GM21529 (cell line): ENCODE data around the gene ABCC6.
"Not testable (repeated sequence)": the region's sequence is repeated elsewhere in the genome, so short reads cannot be mapped to it uniquely, and the experiment has no call there.

Source experiments
- ATAC-seq: cut with Tn5 transposase; IDR thresholded peaks from one replicate; pipeline ENCODE4 v1.9.1; 2021; ENCODE audit not compliant: unreplicated experiment

ABCC6 gene

GRCh38 chr16:16222850-16223661 is at the start of gene ABCC6:
TSS of gene ABCC6 (minus strand) at chr16:16223494. CDS start at chr16:16223434, 60 bp downstream.
- ATAC-seq, result not testable (repeated sequence)

- ATAC-seq, result not testable (repeated sequence)
Measured at GRCh38 chr16:16272573-16273221, 49.4 kb upstream of the ABCC6 start.

- not testable (repeated sequence) for ATAC-seq
Measured at GRCh38 chr16:16271658-16272057, 48.4 kb upstream of the ABCC6 start.

GRCh38 chr16:16268185-16268808 is 45.0 kb upstream of the ABCC6 start:
- not testable (repeated sequence) for ATAC-seq

- not testable (repeated sequence) for ATAC-seq
Measured at GRCh38 chr16:16267708-16268107, 44.4 kb upstream of the ABCC6 start.

- ATAC-seq, result not testable (repeated sequence)
Measured at GRCh38 chr16:16265044-16265443, 41.8 kb upstream of the ABCC6 start.

- ATAC-seq, result not testable (repeated sequence)
Measured at GRCh38 chr16:16263947-16264346, 40.7 kb upstream of the ABCC6 start.

GRCh38 chr16:16262954-16263555 is 39.8 kb upstream of the ABCC6 start:
- ATAC-seq, result not testable (repeated sequence)

GRCh38 chr16:16259971-16260370 is 36.7 kb upstream of the ABCC6 start:
- ATAC-seq, result not testable (repeated sequence)

- not testable (repeated sequence) for ATAC-seq
Measured at GRCh38 chr16:16258822-16259221, 35.5 kb upstream of the ABCC6 start.

GRCh38 chr16:16257301-16257923 is 34.1 kb upstream of the ABCC6 start:
- ATAC-seq, result not testable (repeated sequence)

GRCh38 chr16:16252377-16252776 is 29.1 kb upstream of the ABCC6 start:
- not testable (repeated sequence) for ATAC-seq

GRCh38 chr16:16249621-16250330 is 26.5 kb upstream of the ABCC6 start:
- ATAC-seq, result not testable (repeated sequence)

GRCh38 chr16:16247439-16247838 is 24.1 kb upstream of the ABCC6 start:
- ATAC-seq, result not testable (repeated sequence)

- not testable (repeated sequence) for ATAC-seq
Measured at GRCh38 chr16:16246578-16247262, 23.4 kb upstream of the ABCC6 start.

GRCh38 chr16:16243886-16244285 is 20.6 kb upstream of the ABCC6 start:
- not testable (repeated sequence) for ATAC-seq

GRCh38 chr16:16240667-16241066 is 17.4 kb upstream of the ABCC6 start:
- not testable (repeated sequence) for ATAC-seq

- not testable (repeated sequence) for ATAC-seq
Measured at GRCh38 chr16:16237738-16238137, 14.4 kb upstream of the ABCC6 start.

GRCh38 chr16:16237071-16237470 is 13.8 kb upstream of the ABCC6 start:
- not testable (repeated sequence) for ATAC-seq
